HepG2 (cell line): ENCODE data around the gene ZNF514. TPM values are rescaled to one million over a fixed set of nuclear protein-coding genes. Genes with fewer than 3 reads are reported as not detected.

Source experiments
- CREB1 ChIP-seq, 2 experiments: fragments of 450-650 bp in 1 of 2; IDR thresholded peaks; 2 replicates each; pipeline ENCODE4 v1.6.1; 2016 to 2017; ENCODE audit warnings: control low read depth in 1 of 2, mild to moderate bottlenecking in 1 of 2, missing compliant biosample characterization in 1 of 2, missing genetic modification characterization in 1 of 2
- CREM ChIP-seq, 2 experiments: sonication (generic) in 1 of 2; formaldehyde crosslinking in 1 of 2; IDR thresholded peaks; 2 replicates each; pipeline versions ENCODE4 v1.4.0 to v1.6.1; 2016 to 2020; ENCODE audit warnings: antibody characterized with exemption in 1 of 2, mild to moderate bottlenecking in 1 of 2, missing genetic modification reagents in 1 of 2
- FOXO1 ChIP-seq: sonication (generic); formaldehyde crosslinking; IDR thresholded peaks from 2 replicates; pipeline ENCODE4 v1.4.0; 2020; ENCODE audit warnings: missing genetic modification reagents
- HNF4A ChIP-seq: sonication (generic); formaldehyde crosslinking; IDR thresholded peaks from 2 replicates; pipeline ENCODE4 v1.4.0; 2020; ENCODE audit warnings: missing genetic modification reagents
- HNRNPLL ChIP-seq: fragments of 200-400 bp; formaldehyde crosslinking; IDR thresholded peaks from 2 replicates; pipeline ENCODE4 v1.6.1; 2017; ENCODE audit warnings: mild to moderate bottlenecking, low read depth, low read length; ENCODE audit not compliant: poor library complexity, severe bottlenecking
- IRX3 ChIP-seq: sonication (generic); formaldehyde crosslinking; IDR thresholded peaks from 2 replicates; pipeline ENCODE4 v1.8.1; 2023; ENCODE audit warnings: mild to moderate bottlenecking, low read depth, missing genetic modification reagents, borderline replicate concordance
- NRL ChIP-seq: sonication (generic); formaldehyde crosslinking; IDR thresholded peaks from 2 replicates; pipeline ENCODE4 v1.5.0; 2020; ENCODE audit warnings: missing genetic modification reagents, mild to moderate bottlenecking, moderate library complexity, borderline replicate concordance
- PHF20 ChIP-seq: sonication (generic); formaldehyde crosslinking; IDR thresholded peaks from 2 replicates; pipeline ENCODE4 v1.5.0; 2020; ENCODE audit warnings: mild to moderate bottlenecking, missing genetic modification reagents
- PITX1 ChIP-seq: sonication (generic); formaldehyde crosslinking; IDR thresholded peaks from 2 replicates; pipeline ENCODE4 v1.5.1; 2020; ENCODE audit warnings: mild to moderate bottlenecking, missing genetic modification reagents
- REPIN1 ChIP-seq: sonication (generic); formaldehyde crosslinking; IDR thresholded peaks from 2 replicates; pipeline ENCODE4 v1.8.0; 2022; ENCODE audit warnings: missing genetic modification reagents, low read depth, mild to moderate bottlenecking, borderline replicate concordance
- SIN3A ChIP-seq: IDR thresholded peaks from 2 replicates; pipeline ENCODE4 v1.6.1; 2011; ENCODE audit warnings: low read depth, mild to moderate bottlenecking, control low read depth, low read length, borderline replicate concordance
- SRF ChIP-seq: IDR thresholded peaks from 2 replicates; pipeline ENCODE4 v1.6.1; 2011; ENCODE audit warnings: mild to moderate bottlenecking, low read depth, low read length, moderate library complexity
- ZBTB40 ChIP-seq, 2 experiments: fragments of 450-650 bp in 1 of 2; sonication (generic) in 1 of 2; formaldehyde crosslinking in 1 of 2; IDR thresholded peaks; 2 replicates each; pipeline versions ENCODE4 v1.6.1 to v1.8.0; 2016 to 2022; ENCODE audit warnings: antibody characterized with exemption in 1 of 2, mild to moderate bottlenecking in 1 of 2, missing genetic modification reagents in 1 of 2
- ZBTB43 ChIP-seq: sonication (generic); formaldehyde crosslinking; conservative IDR thresholded peaks from 2 replicates; pipeline ENCODE4 v1.4.0; 2020; ENCODE audit warnings: missing genetic modification reagents
- ZFP41 ChIP-seq: sonication (generic); formaldehyde crosslinking; IDR thresholded peaks from 2 replicates; pipeline ENCODE4 v1.4.0; 2020; ENCODE audit warnings: mild to moderate bottlenecking, missing genetic modification reagents, borderline replicate concordance
- ZIK1 ChIP-seq: sonication (generic); formaldehyde crosslinking; IDR thresholded peaks from 2 replicates; pipeline ENCODE4 v1.5.0; 2020; ENCODE audit warnings: mild to moderate bottlenecking, low read depth, missing genetic modification reagents, borderline replicate concordance
- ZNF567 ChIP-seq: sonication (generic); formaldehyde crosslinking; IDR thresholded peaks from 2 replicates; pipeline ENCODE4 v1.8.1; 2023; ENCODE audit warnings: mild to moderate bottlenecking, missing genetic modification reagents, borderline replicate concordance
- polyA plus RNA-seq, 8 experiments: library from polyadenylated mRNA; depleted of rRNA in 3 of 8; stranded (reverse) in 7 of 8; unstranded in 1 of 8; fragments of >200 nt; fragmentation: Illumina TruSeq in 4 of 8; extraction: Trizol in 4 of 8; gene quantifications; 2 replicates each; pipeline versions ENCODE4 v1.2.1 to v1.2.3, GENCODE V29; 2011 to 2016; ENCODE audit warnings: low read depth in 4 of 8, missing spikeins in 1 of 8, mixed read lengths in 1 of 8; ENCODE audit not compliant: insufficient read depth in 1 of 8
- total RNA-seq, 5 experiments: library from RNA; depleted of rRNA; stranded (reverse); fragments of >200 nt; fragmentation: Illumina TruSeq; extraction: Trizol; gene quantifications; 2 replicates each; pipeline ENCODE4 v1.2.3, GENCODE V29; 2016; ENCODE audit warnings: low read depth in 1 of 5

The ZNF514 gene
- total and polyA plus RNA-seq, 2 of the 13 experiments (the other 11 are each of a cell fraction or from before 2014, with no cell fraction given), result 15.2 to 18.7 TPM

GRCh38 chr2:95207111-95207961 lies 47.7 kb upstream of the ZNF514 start, which contains the start of gene ZNF892 (continued):
- TF ChIP-seq ZBTB40 (IDR thresholded peaks at IDR 0.05), result no peak
- peak; percentile 67 for TF ChIP-seq ZBTB40 (CRISPR knock-in tag; IDR thresholded peaks at IDR 0.05)
- TF ChIP-seq HNF4A (CRISPR knock-in tag), result peak; percentile 23; the same call in 1 of the 2 replicates
- TF ChIP-seq PITX1 (CRISPR knock-in tag), result peak; percentile 36; the same call in 1 of the 2 replicates
- no peak for TF ChIP-seq CREB1 (IDR thresholded peaks at IDR 0.05)
- TF ChIP-seq CREB1 (CRISPR knock-in tag; IDR thresholded peaks at IDR 0.05), result 0 out of 2 replicates have a peak, but pooled peaks have one; percentile 32
- TF ChIP-seq FOXO1 (CRISPR knock-in tag), result peak; percentile 14; the same call in 1 of the 2 replicates
- TF ChIP-seq NRL (CRISPR knock-in tag), result peak; percentile 45; the same call in 1 of the 2 replicates
- peak; percentile 85 for TF ChIP-seq HNRNPLL
- no peak for TF ChIP-seq SIN3A
- 0 out of 2 replicates have a peak, but pooled peaks have one; percentile 19 for TF ChIP-seq CREM (IDR thresholded peaks at IDR 0.05)
- TF ChIP-seq CREM (CRISPR knock-in tag; IDR thresholded peaks at IDR 0.05), result no peak
- TF ChIP-seq ZNF567 (CRISPR knock-in tag), result no peak
- no peak for TF ChIP-seq ZFP41 (CRISPR knock-in tag)
- TF ChIP-seq REPIN1, result 0 out of 2 replicates have a peak, but pooled peaks have one; percentile 70
- TF ChIP-seq SRF, result no peak
- 0 out of 2 replicates have a peak, but pooled peaks have one; percentile 46 for TF ChIP-seq ZIK1 (CRISPR knock-in tag)
- TF ChIP-seq PHF20 (CRISPR knock-in tag), result peak; percentile 52; the same call in 1 of the 2 replicates
- TF ChIP-seq IRX3 (CRISPR knock-in tag), result no peak
- TF ChIP-seq ZBTB43 (CRISPR knock-in tag), result no peak
